ENCODE data around the gene PRX. TPM values are rescaled to one million over a fixed set of nuclear protein-coding genes. Genes with fewer than 3 reads are reported as not detected.

Gene PRX
- total and polyA plus RNA-seq, 2 of the 4 experiments (the other 2 are of a cell fraction) = 0.90 to 1.7 TPM

DNA sequence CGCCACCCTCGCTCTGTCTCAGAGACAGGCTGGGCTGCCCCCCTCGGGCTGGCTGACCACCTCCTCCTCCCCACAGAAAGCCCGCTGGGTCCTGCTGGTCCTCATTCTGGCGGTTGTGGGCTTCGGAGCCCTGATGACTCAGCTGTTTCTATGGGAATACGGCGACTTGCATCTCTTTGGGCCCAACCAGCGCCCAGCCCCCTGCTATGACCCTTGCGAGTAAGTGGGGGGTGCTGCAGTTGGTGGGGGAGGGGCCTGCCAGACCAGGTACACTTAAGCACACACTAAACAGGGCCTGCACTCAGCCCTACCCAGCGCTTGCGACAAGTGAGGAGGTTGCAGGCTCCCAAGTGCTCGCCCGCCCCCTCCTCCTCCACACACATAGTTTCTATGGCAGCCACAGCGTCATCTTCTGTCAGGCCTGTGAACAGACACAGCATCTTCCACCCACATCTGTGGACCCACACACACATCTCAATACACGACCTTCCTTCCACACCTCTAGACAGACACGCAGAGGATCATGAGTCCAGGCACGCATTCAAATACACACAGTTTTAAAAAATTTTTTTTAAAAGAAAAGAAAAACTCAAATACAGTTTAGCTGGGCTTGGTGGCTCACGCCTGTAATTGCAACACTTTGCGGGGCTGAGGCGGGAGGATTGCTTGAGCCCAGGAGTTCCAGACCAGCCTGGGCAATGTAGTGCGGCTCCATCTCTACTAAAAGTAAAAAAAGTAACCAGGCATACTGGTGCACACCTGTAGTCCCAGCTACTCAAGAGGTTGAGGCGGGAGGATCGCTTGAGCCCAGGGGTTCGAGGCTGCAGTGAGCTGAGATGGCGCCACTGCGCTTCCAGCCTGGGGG lies 46.2 kb downstream of the PRX start (continued):
- TF ChIP-seq SMC3 (IDR thresholded peaks at IDR 0.05; ENCODE audit: low read depth, low read length) (no peak), NFE2L2 (IDR thresholded peaks at IDR 0.05; ENCODE audit: low read depth, low read length) (peak; percentile 71)

DNA sequence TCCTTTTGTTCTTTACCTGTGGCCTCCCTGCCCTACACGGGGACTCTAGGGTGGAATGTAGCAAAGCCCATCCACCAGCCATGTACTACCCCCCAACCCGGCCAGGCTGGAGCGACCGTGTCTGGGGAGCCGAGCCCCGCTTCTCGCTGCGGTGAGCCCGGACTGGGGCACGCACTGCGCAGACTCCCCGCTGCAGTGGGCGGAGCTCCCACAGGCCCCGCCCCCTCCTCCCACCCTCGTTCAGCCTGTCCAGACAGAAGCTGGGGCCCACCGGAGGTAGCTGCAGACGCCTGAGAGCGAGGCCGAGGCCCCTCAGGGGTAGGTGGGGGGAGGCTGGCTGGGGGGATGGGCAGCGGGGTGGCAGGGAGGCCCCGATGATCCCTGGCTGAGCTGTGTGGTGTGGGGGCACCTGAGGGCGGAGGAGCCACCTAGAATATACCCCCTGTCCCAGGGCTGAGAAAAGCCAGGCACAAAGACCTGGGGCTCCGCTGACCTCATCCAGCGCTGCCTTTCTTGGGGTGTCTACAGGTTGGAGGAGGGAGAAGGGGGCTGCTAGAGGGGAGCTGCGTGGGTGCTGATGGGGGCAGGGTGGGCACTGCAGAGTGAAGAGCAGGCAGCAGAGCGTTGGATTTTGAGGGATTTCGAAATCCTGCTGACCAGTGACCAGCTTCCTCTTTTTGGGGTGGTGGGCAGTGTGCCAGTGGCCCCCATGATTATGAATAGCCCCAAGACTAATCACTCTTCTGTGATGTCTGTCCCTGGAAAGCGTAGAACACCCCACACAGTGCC lies 47.4 kb downstream of the PRX start:
- peak overlapping the region; percentile 66 to 99 for H4K8ac ChIP-seq (ENCODE audit: low read depth in 2 of 2, low read length in 2 of 2)
- ATAC-seq (ENCODE audit: low read depth) (peak; percentile 97), DNase-seq (peak; percentile 71)
- H3K4me2 ChIP-seq (ENCODE audit: low read depth, low read length) = peak overlapping the region; percentile 94
- no peaks in the 10 kb centered on the region for H3K27me3 ChIP-seq (ENCODE audit: control insufficient read depth, insufficient read depth, low read length)
- H3K4me1 ChIP-seq (ENCODE audit: control insufficient read depth, insufficient read depth, low read length) = peaks cover 10% of the 10 kb centered on the region
- H3K36me3 ChIP-seq (ENCODE audit: control insufficient read depth, insufficient read depth, low read length) = peaks cover 31% of the 10 kb centered on the region
- H3K9me3 ChIP-seq (ENCODE audit: control insufficient read depth, insufficient read depth, low read length) = no peaks in the 10 kb centered on the region
- in situ Hi-C loops (cut with MboI; ENCODE audit: low sequenced_read_pairs) (no loop called here), intact Hi-C loops (cut with micrococcal nuclease) (no loop called here), dilution Hi-C loops (cut with HindIII; ENCODE audit: low sequenced_read_pairs, unreplicated experiment) (no loop called here)
- WGBS, 2 experiments (ENCODE audit: extremely low coverage in 2 of 2, insufficient read length in 1 of 2) = 0% methylated on average over 3 of the region's 28 CpGs; no CpG with 5 or more reads in 1 of the 2 experiments
- H2AK5ac ChIP-seq (ENCODE audit: low read depth, low read length) = peak overlapping the region; percentile 81
- H2AK9ac ChIP-seq (replicated peaks; ENCODE audit: low read depth, low read length, poor library complexity) = peak overlapping the region; percentile 21
- H2BK5ac ChIP-seq (ENCODE audit: low read depth, low read length, poor library complexity, severe bottlenecking) = peak overlapping the region; percentile 63
- peak overlapping the region; percentile 93 for H3K9ac ChIP-seq (ENCODE audit: low read depth, low read length)
- TF ChIP-seq CHD1 (IDR thresholded peaks at IDR 0.05; ENCODE audit: low read depth, low read length) = no peak
- TF ChIP-seq FOS (IDR thresholded peaks at IDR 0.05; ENCODE audit: low read depth, low read length) = no peak
- no peak for TF ChIP-seq POLR2A (IDR thresholded peaks at IDR 0.05; ENCODE audit: low read depth, low read length)
- no peak for TF ChIP-seq RAD21 (IDR thresholded peaks at IDR 0.05; ENCODE audit: low read length)
- peak; percentile 70 for TF ChIP-seq CEBPB (IDR thresholded peaks at IDR 0.05; ENCODE audit: low read depth, low read length)
- TF ChIP-seq MAZ (IDR thresholded peaks at IDR 0.05; ENCODE audit: borderline replicate concordance, low read depth, low read length) = peak; percentile 14; the same call in 1 of the 2 replicates
- TF ChIP-seq, protein P1, sequence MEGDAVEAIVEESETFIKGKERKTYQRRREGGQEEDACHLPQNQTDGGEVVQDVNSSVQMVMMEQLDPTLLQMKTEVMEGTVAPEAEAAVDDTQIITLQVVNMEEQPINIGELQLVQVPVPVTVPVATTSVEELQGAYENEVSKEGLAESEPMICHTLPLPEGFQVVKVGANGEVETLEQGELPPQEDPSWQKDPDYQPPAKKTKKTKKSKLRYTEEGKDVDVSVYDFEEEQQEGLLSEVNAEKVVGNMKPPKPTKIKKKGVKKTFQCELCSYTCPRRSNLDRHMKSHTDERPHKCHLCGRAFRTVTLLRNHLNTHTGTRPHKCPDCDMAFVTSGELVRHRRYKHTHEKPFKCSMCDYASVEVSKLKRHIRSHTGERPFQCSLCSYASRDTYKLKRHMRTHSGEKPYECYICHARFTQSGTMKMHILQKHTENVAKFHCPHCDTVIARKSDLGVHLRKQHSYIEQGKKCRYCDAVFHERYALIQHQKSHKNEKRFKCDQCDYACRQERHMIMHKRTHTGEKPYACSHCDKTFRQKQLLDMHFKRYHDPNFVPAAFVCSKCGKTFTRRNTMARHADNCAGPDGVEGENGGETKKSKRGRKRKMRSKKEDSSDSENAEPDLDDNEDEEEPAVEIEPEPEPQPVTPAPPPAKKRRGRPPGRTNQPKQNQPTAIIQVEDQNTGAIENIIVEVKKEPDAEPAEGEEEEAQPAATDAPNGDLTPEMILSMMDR (conservative IDR thresholded peaks at IDR 0.05; ENCODE audit: low read depth, low read length) = no peak
- no peak for TF ChIP-seq SMC3 (IDR thresholded peaks at IDR 0.05; ENCODE audit: low read depth, low read length)
- TF ChIP-seq MXI1 (IDR thresholded peaks at IDR 0.05; ENCODE audit: borderline replicate concordance, low read depth, low read length) = no peak
- TF ChIP-seq, protein P2, sequence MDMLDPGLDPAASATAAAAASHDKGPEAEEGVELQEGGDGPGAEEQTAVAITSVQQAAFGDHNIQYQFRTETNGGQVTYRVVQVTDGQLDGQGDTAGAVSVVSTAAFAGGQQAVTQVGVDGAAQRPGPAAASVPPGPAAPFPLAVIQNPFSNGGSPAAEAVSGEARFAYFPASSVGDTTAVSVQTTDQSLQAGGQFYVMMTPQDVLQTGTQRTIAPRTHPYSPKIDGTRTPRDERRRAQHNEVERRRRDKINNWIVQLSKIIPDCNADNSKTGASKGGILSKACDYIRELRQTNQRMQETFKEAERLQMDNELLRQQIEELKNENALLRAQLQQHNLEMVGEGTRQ (IDR thresholded peaks at IDR 0.05; ENCODE audit: low read depth, low read length) = no peak
- peak overlapping the region; percentile 65 for H4K5ac ChIP-seq (ENCODE audit: low read depth, low read length)
- 0 out of 2 replicates have a peak overlapping the region, but pooled peaks have one; percentile 42 for H3K56ac ChIP-seq (ENCODE audit: extremely low read depth, insufficient read depth, low read length)
- ChIA-PET POLR2A (ENCODE audit: unreplicated experiment) (interaction anchor here (0.6 to 1.0 kb wide), 2 partner anchors 18 to 68 kb away, joined by 3 to 16 read pairs; partner anchors contain the start of genes C19orf47 and PLD3), CTCF (interaction anchor here (0.6 kb wide), 1 partner anchor 61 kb away, joined by 3 read pairs; no protein-coding TSS in a partner anchor)
- peak overlapping the region; percentile 85 for H3K27ac ChIP-seq (ENCODE audit: insufficient read depth, low read length)
- peak overlapping the region; percentile 48; the same call in 1 of the 2 replicates for H4K91ac ChIP-seq (ENCODE audit: insufficient read depth, low read depth, low read length)
- H3K14ac ChIP-seq (replicated peaks; ENCODE audit: low read depth, low read length) = peak overlapping the region; percentile 89
- H2AFZ ChIP-seq (replicated peaks; ENCODE audit: low read length, poor library complexity) = peak overlapping the region; percentile 90
- no peaks in the 10 kb centered on the region for H4K20me1 ChIP-seq (ENCODE audit: insufficient read depth, low read length)
- BruUV-seq (replicated peaks) = no TSS peak
- H3K4me3 ChIP-seq (ENCODE audit: insufficient read depth, low read depth, low read length) = peak overlapping the region; percentile 72
- peak overlapping the region; percentile 64 for H3K23ac ChIP-seq (ENCODE audit: low read depth, low read length)
- H3K9me1 ChIP-seq (ENCODE audit: insufficient read depth, low read length) = peaks cover 12% of the 10 kb centered on the region
- no peak overlapping the region; the same call in 2 of the 3 replicates for H2BK15ac ChIP-seq (ENCODE audit: low read depth, low read length)
- peaks cover 9 to 32% of the 10 kb centered on the region in 2 experiments for H3K79me1 ChIP-seq (ENCODE audit: low read depth in 1 of 2, low read length in 2 of 2)
- H3K18ac ChIP-seq (ENCODE audit: low read depth, low read length) = peak overlapping the region; percentile 76; the same call in 1 of the 2 replicates
- H3K4ac ChIP-seq (ENCODE audit: low read depth, low read length) = peak overlapping the region; percentile 65
- 0 out of 2 replicates have a peak overlapping the region, but pooled peaks have one; percentile 46 for H2BK120ac ChIP-seq (ENCODE audit: low read depth, low read length)
- no peak overlapping the region for H2BK20ac ChIP-seq (ENCODE audit: low read depth, low read length)
